ENCODE results near the gene STX16.
"Not testable (repeated sequence)": the region's sequence is repeated elsewhere in the genome, so short reads cannot be mapped to it uniquely, and the experiment has no call there.

Gene STX16

GRCh38 chr20:58637466-58638213, 13.4 kb upstream of the STX16 start:
- no peak for DNase-seq

GRCh38 chr20:58638467-58639181, 12.5 kb upstream of the STX16 start:
- DNase-seq: no peak

- no peak for DNase-seq
Observed at GRCh38 chr20:58639182-58640146, 11.6 kb upstream of the STX16 start.

- DNase-seq: peak; percentile 85
Observed at GRCh38 chr20:58640446-58640845, 10.6 kb upstream of the STX16 start.

- DNase-seq: no peak
Observed at GRCh38 chr20:58642441-58642840, 8.6 kb upstream of the STX16 start.

- not testable (repeated sequence) for DNase-seq
Observed at GRCh38 chr20:58642896-58643295, 8.2 kb upstream of the STX16 start.

- peak; percentile 83 for DNase-seq
Observed at GRCh38 chr20:58645412-58645968, 5.6 kb upstream of the STX16 start.

GRCh38 chr20:58646257-58646656, 4.8 kb upstream of the STX16 start:
- no peak for DNase-seq

- no peak for DNase-seq
Observed at GRCh38 chr20:58646703-58647102, 4.4 kb upstream of the STX16 start.

- DNase-seq: no peak
Observed at GRCh38 chr20:58647162-58647795, 3.8 kb upstream of the STX16 start.

GRCh38 chr20:58647796-58648501, 3.1 kb upstream of the STX16 start:
- DNase-seq: peak; percentile 80

- DNase-seq: not testable (repeated sequence)
Observed at GRCh38 chr20:58648502-58648825, 2.6 kb upstream of the STX16 start.

- DNase-seq: no peak
Observed at GRCh38 chr20:58649288-58650180, 1.5 kb upstream of the STX16 start.

- no peak for DNase-seq
Observed at GRCh38 chr20:58650181-58650775, 805 bp upstream of the STX16 start.

GRCh38 chr20:58651559-58651945, 469 bp downstream of the STX16 start:
- no peak for DNase-seq

- peak; percentile 66 for DNase-seq
Observed at GRCh38 chr20:58651946-58652605, 993 bp downstream of the STX16 start.

- DNase-seq: peak; percentile 5
Observed at GRCh38 chr20:58652606-58653294, 1.7 kb downstream of the STX16 start.

- no peak for DNase-seq
Observed at GRCh38 chr20:58654337-58654736, 3.3 kb downstream of the STX16 start.

Measured in fibroblast of upper back skin (primary cell).